Myocyte (in vitro differentiated cells): ENCODE results near the gene ZNF211. TPM values are rescaled to one million over a fixed set of nuclear protein-coding genes. Genes with fewer than 3 reads are reported as not detected.

ENCODE experiments used
- DNase-seq: peaks from one replicate; pipeline ENCODE4 v3.0.0-alpha.2; 2012; ENCODE audit warnings: low read depth
- polyA plus RNA-seq: library from polyadenylated mRNA; unstranded; fragments of >200 nt; gene quantifications from one replicate; pipeline ENCODE4 v1.2.1, GENCODE V29; 2012; ENCODE audit warnings: missing spikeins
- total RNA-seq: library from RNA; depleted of rRNA; stranded (reverse); fragments of >200 nt; gene quantifications from 2 replicates; pipeline ENCODE4 v1.2.3, GENCODE V29; 2014

The ZNF211 gene
- 14.7 and 17.2 TPM in 2 replicates for total RNA-seq
- polyA plus RNA-seq = 12.2 TPM

DNA sequence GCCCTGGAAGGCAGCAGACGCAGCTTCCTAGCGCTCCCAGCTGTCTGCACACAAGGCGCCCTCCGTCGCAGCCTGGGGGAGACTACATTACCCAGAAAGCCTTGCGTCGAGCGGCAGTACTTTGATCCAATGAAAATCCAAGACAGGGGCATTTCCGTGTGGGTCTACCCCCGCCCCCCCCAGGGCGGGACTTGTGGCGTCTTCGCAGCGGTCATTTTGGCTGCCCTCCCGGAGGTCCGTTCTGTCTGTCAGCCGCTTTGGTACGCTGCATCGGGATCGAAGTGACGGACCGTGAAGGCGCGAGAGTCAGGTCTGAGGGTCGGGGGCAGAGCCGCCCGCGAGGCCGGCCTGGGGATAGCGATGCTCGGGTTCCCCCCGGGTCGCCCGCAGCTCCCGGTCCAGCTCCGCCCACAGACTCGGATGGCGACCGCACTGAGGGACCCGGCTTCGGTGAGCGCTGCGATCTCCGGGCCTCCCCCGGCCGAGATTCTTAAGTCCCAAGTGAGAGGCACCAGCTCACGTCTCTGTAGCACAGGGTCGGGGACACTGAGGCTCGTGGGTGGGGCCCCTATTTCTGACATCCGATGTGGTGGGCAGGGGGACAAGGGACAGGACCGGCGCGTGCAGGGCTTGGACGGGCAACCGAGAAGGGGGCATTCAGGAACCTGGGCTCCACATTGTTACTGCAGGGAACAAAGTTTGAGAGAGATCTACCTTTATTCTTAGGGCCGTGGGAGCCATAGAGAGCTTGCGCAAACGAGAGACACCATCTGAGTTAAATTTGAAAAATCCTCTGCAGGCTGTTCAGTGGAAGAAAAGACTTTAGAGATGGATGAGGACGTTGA is at the start of gene ZNF211:
ZNF211 (plus strand) TSS at position 182 of the 845 bp plus-strand sequence; CDS start at position 361, 179 bp downstream.
- DNase-seq = peak; percentile 98

DNA sequence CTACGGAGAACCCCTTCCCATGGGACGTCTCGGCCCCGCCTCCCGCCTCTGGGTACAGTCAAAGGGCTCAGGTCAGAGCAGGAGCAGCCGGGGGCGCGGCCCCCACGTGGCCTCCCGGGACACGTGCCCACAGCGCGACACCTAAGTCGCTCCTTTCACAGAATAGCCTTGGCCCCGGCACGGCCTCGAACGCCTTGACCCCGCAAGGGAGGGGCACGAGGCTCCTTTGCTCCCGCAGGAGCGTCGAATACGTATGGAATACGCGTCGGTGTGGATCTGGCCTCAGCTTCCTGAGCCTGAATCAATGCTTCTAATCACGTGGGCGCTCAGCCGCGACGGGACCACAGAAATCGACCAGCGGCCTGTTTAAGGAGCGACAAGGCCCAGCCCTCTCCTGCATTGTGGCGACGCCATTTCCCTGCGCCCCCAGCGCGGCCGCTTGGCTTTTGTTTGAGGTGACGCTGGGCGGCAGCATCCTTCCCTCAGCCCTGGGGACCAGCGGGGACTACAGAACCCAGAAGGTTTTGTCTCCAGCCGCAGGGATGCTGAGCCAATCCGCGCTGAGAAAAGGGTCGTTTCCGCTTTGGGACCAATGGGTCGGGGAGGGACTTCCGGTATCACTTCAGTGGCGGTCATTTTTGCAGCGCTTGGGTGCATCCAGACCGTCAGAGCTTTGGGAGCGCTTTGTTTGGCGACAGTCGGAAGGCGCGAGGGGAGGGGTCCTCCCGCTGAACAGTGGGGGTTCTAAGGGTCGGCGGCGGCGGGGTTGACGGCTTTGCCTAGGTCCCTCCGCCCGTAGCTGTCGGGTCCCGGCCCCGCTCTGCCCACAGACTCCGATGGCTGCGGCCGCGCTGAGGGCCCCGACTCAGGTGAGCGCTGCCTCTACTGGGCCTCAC is 49.2 kb upstream of the ZNF211 start, which contains the start of gene ZIK1:
ZIK1 (plus strand) TSS at position 625 of the 896 bp plus-strand sequence; CDS start at position 837, 212 bp downstream.
- peak; percentile 85 for DNase-seq

DNA sequence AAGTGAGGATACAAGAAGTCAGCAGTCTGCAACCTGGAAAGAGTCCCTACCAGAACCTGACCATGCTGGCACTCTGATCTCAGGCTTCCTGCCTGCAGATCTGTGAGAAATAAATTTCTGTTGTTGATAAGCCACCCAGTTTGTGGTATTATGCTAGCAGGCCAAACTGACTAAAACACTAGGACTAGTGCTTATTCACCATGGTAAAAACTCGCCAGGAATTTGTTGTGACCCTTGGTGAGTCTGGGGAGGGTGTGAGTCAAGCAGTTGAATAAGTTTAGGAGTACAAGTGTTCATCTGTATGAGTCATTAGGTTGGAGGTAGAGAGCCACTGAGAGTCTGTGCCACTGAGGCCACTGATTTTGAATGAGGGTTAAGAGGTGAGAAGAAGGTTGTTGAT is 45.4 kb upstream of the ZNF211 start:
- DNase-seq = peak; percentile 85

DNA sequence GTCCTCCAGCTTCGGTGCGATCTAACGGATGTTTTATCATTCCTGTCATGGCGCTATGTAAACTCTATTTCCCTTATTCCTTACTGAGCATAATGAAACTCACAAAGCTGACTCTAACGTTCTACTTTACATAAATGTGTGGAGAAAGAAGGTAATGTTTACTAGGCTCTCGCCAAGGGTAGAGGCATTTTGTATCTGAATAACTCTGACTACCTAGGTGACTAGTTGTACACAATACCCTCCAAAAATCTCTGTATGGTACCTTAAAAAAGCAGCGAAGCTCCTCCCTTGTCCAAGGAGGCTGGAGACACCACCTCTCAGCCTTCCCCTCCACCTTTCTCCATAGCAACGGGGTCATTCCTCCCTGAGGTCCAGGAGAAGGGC is 33.6 kb upstream of the ZNF211 start:
- DNase-seq = no peak

DNA sequence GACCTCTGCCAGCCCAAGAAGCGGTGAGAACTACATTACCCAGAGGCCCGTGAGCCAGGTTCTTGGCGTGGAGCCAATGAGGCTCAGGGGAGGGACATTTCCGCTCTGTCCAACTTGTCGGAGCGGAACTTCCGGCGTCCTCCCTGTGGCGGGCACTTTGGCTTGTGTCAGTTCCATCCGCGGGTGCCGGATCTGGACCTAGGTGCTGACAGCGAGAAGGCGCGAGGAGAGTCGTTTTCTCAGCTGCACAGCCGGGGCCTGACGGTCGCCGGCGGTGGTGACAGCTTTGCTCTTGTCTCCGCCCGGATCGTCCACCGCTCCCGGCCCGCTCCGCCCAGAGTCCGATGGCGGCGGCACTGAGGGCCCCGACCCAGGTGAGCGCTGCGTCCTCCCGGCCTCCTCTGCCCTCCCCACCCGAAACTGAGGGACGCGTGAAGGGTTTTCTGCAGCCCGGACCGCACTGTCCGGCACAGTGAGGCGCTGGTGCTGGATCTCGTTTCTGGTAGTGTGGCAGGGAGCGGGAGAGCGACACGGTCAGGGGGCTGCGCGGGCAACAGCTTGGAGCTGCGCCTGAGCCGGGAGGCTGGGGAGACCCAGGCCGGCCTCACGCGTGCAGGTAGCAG is 33.1 kb upstream of the ZNF211 start, which contains the start of gene ZNF530:
ZNF530 (plus strand) TSS at position 125 of the 623 bp plus-strand sequence. CDS start 4,461 bp downstream, outside the sequence.
- DNase-seq = peak; percentile 97

DNA sequence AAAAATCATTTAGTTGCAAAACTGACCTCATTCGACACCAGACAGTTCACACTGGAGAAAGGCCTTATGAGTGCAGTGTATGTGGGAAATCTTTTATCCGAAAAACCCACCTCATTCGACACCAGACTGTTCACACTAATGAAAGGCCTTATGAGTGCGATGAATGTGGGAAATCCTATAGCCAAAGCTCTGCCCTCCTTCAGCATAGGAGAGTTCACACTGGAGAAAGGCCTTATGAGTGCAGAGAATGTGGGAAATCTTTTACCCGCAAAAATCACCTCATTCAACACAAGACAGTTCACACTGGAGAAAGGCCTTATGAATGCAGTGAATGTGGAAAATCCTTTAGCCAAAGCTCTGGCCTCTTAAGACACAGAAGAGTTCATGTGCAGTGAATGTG is 26.0 kb upstream of the ZNF211 start:
- no peak for DNase-seq

DNA sequence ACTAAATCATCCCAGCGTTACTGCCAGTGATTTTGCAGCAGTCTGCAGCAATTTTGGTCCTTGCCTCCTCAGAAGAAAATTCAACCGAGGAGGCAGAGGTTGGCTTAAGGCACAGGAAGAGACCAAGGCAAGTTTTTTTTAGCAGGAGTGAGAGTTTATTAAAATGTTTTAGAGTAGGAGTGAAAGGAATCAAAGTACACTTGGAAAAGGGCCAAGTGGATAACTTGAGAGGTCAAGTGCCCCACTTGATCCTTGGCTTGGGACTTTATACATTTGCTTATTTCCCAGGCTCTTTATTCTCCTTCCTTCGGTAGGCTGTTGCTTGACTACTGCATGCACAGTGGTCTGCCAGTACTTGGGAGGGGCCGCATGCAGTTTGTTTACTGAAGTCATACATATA is 21.9 kb upstream of the ZNF211 start:
- no peak for DNase-seq

DNA sequence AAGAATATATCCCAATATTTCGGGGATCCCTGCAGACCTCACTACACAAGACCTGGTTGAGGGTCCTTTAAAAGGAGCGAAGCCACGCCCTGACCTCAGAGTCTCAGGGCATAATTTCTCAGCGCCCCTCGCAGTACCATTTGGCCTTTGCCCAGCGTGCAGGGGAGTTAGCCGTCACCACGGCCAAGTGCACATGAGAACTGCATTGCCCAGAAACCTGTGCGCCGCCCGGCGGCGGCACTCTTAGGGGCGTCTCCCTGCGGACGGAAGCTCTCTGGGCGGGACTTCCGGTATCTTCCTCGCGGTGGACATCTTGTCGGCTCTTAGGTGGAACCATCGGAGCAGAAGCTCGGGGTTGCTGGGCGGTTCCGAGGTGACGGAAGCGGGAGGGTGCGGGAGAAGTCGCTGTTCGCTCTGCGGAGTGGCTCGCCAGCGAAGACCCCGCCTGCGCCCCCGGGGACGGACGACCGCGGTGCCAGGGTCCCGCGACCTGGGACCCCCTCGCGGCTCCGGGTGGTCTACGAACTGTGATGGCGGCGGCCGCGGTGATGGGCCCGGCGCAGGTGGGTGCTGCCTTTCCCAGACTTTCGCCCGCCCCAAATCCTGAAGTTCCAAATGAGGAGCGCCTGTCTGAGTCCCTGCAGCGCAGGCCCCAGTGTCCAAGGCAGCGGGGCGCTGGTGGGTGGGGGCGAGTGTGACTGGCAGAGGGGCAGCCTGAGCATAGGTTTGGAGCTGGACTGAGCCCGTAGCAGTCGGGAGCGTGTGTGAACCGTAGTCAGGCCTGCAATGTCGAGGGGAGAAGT is 18.8 kb upstream of the ZNF211 start, which contains the start of gene ZNF134:
ZNF134 (plus strand) TSS at position 302 of the 803 bp plus-strand sequence. CDS start 5,227 bp downstream, outside the sequence.
- DNase-seq = peak; percentile 92

DNA sequence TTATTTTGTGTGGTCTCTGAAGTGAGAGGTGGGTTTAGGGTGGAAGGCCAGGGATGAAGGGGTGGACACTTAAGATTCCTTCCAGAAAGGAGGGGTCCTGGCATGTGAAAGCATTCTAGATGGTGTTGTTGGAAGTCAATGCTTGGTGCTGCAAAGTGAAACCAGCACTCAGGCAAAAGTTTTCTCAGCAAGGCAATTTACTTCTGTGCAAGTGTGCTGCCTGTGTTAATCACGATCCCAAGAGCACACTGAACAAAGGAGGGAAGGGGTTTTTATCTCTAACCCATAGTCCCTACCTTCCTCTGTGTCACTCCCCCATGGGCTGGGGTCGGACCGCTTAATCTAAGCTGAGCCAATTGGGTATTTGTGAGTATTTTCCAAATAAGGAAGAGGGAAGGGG is 17.6 kb upstream of the ZNF211 start:
- DNase-seq = no peak

DNA sequence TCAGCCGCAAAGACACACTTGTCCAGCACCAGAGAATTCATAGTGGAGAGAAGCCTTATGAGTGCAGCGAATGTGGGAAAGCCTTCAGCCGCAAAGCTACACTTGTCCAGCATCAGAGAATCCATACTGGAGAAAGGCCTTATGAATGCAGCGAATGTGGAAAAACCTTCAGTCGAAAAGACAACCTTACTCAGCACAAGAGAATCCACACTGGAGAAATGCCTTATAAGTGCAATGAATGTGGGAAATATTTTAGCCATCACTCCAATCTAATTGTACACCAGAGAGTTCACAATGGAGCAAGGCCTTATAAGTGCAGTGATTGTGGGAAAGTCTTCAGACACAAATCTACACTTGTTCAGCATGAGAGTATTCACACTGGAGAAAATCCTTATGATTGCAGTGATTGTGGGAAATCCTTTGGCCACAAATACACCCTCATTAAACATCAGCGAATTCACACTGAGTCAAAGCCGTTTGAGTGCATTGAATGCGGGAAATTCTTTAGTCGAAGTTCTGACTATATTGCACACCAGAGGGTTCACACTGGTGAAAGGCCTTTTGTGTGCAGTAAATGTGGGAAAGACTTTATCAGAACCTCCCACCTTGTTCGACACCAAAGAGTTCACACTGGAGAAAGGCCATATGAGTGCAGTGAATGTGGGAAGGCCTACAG is 12.2 kb upstream of the ZNF211 start:
- no peak for DNase-seq

DNA sequence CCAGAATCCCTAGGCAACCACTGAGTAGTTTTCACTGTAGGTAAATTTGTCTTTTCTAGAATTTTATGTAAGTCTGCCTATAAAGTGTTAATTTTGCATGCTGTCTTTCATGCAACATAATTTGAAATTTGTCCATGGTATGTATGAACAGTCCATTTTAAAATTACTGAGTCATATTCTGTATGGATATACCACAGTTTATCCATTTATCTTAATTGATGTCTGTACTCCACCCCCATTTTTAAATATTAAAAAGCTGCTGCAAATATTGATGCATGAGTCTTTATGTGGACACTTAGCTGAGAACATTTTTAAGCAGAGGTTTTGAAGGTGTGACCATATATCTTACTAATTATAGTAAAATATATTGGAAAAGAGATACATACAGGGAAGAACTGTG is 9.9 kb upstream of the ZNF211 start:
- no peak for DNase-seq

DNA sequence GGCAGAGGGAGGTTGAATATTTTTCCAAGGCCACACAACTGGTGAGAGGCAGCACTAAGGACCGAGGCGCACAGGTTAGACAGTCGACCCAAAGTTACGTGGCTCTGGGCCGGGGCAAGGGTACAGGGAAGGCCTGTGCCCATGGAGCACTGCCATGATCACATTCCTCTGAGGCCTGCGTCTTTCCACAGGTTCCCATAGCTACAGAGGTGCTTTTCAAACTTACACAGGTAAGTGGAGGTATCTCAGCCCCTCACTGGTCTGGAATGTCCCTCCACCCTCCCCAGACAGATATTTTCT is 814 bp downstream of the ZNF211 start:
- no peak for DNase-seq

DNA sequence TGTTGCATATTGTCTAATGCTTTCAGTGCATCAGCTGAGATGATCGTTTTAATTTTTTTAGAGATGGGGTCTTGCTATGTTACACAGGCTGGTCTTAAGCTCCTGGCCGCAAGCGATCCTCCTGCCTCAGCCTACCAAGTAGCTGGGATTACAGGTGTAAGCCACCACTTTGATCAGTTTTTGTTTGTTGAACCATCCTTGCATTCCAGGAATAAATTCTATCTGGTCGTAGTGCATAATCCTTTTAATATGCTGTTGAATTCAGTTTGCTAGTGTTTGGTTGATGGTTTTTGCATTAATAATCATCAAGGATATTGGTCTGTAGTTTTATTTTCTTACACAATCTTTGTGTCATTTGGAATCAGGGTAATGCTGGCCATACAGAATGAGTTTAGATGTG is 4.4 kb downstream of the ZNF211 start:
- DNase-seq = no peak

DNA sequence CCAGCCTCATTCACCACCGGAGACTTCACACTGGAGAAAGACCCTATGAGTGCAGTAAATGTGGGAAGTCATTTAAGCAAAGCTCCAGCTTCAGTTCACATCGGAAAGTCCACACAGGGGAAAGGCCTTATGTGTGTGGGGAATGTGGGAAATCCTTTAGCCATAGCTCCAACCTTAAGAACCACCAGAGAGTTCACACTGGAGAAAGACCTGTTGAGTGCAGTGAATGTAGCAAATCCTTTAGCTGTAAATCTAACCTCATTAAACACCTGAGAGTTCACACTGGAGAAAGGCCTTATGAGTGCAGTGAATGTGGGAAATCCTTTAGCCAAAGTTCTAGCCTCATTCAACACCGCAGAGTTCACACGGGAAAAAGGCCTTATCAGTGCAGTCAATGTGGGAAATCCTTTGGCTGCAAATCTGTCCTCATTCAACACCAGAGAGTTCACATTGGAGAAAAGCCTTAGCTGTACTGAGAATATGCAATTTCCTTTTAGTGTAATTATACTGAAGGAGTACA is 8.8 kb downstream of the ZNF211 start:
- DNase-seq = no peak

DNA sequence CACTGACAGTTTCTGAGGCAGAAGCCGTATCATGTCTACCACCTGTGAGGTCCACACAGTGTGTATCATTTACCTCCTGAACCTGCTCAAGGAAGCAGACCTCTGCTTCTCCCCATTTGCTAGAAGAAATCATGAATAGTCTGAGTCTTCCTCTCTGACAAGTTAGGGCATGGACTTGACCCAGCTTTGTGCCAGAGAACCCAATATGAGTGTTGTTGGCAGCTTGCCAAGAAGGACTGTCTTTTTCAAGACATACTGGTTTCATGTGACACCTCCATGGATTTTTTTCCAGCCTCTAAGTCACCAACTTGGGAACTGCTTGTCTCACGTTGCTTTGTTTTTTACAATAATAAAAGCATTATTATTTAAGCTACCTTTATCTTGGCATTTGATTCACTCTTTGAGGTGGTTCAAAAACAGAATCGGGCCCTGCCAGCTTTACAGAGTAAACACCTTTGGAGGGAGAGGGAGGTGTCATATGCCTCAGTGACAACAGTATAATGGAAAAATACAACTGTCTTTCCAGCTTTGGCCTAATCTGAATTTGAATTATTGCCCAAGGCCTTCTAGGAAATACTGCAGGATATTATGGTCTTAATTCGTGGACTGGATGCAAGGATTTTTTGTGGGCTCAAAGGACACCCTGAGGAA is 9.6 kb downstream of the ZNF211 start:
- DNase-seq = no peak

DNA sequence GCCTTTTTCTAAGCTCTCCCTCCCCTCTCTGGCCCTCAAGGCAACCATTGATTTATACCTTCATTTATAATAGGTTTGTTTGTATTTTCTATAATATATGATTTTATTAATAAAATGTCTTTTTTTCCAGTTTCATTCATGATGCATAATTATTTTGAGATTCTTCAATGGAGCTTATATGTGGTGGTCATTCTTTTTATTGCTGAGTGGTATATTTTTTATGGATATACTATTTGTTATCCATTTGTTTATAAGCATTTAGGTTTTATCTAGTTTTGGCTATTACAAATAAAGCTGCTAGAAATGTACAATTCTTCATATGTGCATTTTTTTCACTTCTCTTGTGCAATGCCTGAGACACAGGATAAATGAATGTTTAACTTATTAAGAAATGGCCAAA is 10.8 kb downstream of the ZNF211 start:
- no peak for DNase-seq

DNA sequence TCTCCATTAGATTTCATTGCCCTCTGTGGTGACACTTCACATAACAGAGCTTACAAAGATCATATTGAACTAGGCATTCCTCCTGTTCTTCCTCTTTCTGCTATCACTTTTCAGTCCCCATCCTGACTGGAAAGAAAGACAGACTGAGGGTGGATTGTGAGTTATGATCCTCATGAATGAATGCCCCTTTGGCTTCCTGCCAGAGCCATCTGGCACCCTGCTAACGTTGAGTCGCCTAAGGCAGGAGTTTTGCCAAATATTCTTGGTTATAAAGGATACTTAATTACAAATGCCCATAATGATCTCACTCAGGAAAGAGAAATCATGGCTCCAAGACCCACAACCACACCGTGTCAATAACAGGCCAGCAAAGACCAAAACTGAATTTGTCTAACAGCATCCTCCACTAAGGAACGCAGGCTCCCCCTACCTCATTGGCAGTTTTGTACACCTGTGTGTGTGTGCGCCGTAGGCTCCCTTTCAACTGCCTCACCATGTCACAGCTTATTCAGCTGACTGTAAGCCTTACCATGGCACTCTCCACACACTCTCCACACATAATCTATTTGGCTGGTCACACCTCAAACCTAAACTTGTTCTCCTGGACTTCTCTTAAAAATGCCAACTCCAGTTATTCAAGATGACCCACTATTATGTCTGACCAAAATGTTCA is 15.5 kb downstream of the ZNF211 start:
- no peak for DNase-seq

DNA sequence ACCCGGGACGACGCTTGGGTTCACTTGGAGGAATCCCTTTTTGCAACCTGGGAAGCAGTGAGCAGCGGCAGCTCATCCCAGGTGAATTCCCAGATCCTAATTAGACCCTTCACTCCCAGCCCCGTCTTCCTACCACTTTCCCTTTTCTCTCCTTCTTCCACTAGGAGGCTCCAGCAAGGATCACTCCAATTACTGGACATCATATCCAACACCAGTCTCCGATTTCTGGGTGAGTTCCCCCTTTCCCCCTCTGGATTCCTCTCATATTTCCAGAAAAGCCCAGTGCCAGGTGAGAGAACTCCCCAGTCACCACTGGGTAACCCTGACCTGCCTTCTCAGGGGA is 18.7 kb downstream of the ZNF211 start:
- DNase-seq = no peak

DNA sequence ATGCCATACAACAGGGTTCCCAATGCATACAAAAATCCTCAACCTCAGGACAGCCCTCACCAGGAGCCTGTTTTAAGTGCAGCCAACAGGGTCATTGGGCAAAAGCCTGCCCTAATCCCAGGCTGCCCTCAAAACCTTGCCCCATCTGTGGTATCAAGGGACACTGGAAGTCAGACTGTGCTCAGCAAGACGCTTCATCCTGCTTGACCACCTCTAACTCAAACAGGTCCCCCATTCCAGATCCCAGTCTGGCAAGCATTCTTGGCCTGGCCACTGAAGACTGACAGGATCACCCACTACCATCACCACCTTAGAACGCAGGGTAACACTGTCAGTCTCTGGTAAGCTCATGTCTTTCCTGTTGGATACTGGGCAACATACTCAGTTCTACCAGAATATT is 20.7 kb downstream of the ZNF211 start:
- DNase-seq = no peak
